PC-3 (cell line): ENCODE measurements around the gene EVPLL. TPM values are rescaled to one million over a fixed set of nuclear protein-coding genes. Genes with fewer than 3 reads are reported as not detected.

Experiments used
- ATAC-seq: fragments of 200-7000 bp; cut with Tn5 transposase; 2 replicates; pipeline ENCODE4 v1.9.1; 2020; ENCODE audit warnings: mild to moderate bottlenecking, moderate library complexity
- BruUV-seq: library from RNA; stranded (reverse); fragments of 400-500 nt; replicated peaks from 2 replicates; lab custom pipeline; 2021; lab: Mats Ljungman, UMichigan
- CTCF ChIA-PET: fragments of 300-600 bp; sonication (Branson Sonifier 250); formaldehyde crosslinking; loops from one replicate; lab custom pipeline; 2022; ENCODE audit warnings: antibody characterized with exemption; lab: Charles Lee
- POLR2A ChIA-PET: fragments of 300-600 bp; sonication (Branson Sonifier 250); formaldehyde crosslinking; loops from one replicate; lab custom pipeline; 2022; ENCODE audit warnings: antibody characterized with exemption; ENCODE audit not compliant: unreplicated experiment; lab: Charles Lee
- DNase-seq: peaks from one replicate; pipeline ENCODE4 v3.0.0-alpha.2; 2015
- H2AFZ ChIP-seq: fragments of 300-600 bp; sonication (generic); 2 replicates; pipeline ENCODE4 v1.6.0; 2016; ENCODE audit warnings: antibody characterized with exemption, low read length
- H3F3A ChIP-seq: fragments of 300-600 bp; sonication (generic); one replicate; pipeline ENCODE4 v1.6.0; 2017; ENCODE audit warnings: antibody characterized with exemption, low read length, control low read depth, mild to moderate bottlenecking; ENCODE audit not compliant: unreplicated experiment
- H3K27ac ChIP-seq: fragments of 300-600 bp; sonication (generic); 2 replicates; pipeline ENCODE4 v1.5.1; 2016; ENCODE audit warnings: mild to moderate bottlenecking, low read length
- H3K27me3 ChIP-seq: fragments of 300-600 bp; sonication (generic); 2 replicates; pipeline ENCODE4 v1.6.1; 2016; ENCODE audit warnings: low read length, mixed read lengths
- H3K36me3 ChIP-seq: fragments of 300-600 bp; sonication (generic); 2 replicates; pipeline ENCODE4 v1.6.1; 2016; ENCODE audit warnings: low read depth, mixed run types, low read length, mixed read lengths
- H3K4me1 ChIP-seq: fragments of 300-600 bp; sonication (generic); 2 replicates; pipeline ENCODE4 v1.5.1; 2016; ENCODE audit warnings: low read length; ENCODE audit not compliant: insufficient read depth
- H3K4me2 ChIP-seq: fragments of 300-600 bp; sonication (generic); 2 replicates; pipeline ENCODE4 v1.6.0; 2016; ENCODE audit warnings: low read length
- H3K4me3 ChIP-seq: fragments of 300-600 bp; sonication (generic); 2 replicates; pipeline ENCODE4 v1.5.1; 2016; ENCODE audit warnings: mild to moderate bottlenecking, low read length, mixed read lengths
- H3K79me2 ChIP-seq: fragments of 300-600 bp; sonication (generic); 2 replicates; pipeline ENCODE4 v1.6.1; 2017; ENCODE audit warnings: low read length, mixed read lengths
- H3K9ac ChIP-seq: fragments of 300-600 bp; sonication (generic); 2 replicates; pipeline ENCODE4 v1.6.0; 2016; ENCODE audit warnings: mild to moderate bottlenecking, low read length
- H3K9me2 ChIP-seq: fragments of 300-600 bp; sonication (generic); replicated peaks from 2 replicates; pipeline ENCODE4 v1.6.1; 2016; ENCODE audit warnings: mixed run types, low read length, mixed read lengths
- H3K9me3 ChIP-seq: fragments of 300-600 bp; sonication (generic); 2 replicates; pipeline ENCODE4 v1.6.1; 2016; ENCODE audit warnings: low read length, mixed read lengths
- H4K20me1 ChIP-seq: fragments of 300-600 bp; sonication (generic); 2 replicates; pipeline ENCODE4 v1.6.1; 2016; ENCODE audit warnings: low read length, mixed read lengths
- CTCF ChIP-seq: fragments of 300-600 bp; sonication (generic); conservative IDR thresholded peaks from 2 replicates; pipeline ENCODE4 v1.5.1; 2017; ENCODE audit warnings: antibody characterized with exemption, low read depth, mild to moderate bottlenecking, low read length
- EZH2 ChIP-seq: fragments of 300-600 bp; sonication (generic); IDR thresholded peaks from one replicate; pipeline ENCODE4 v1.6.1; 2017; ENCODE audit warnings: antibody characterized with exemption, mild to moderate bottlenecking, low read length; ENCODE audit not compliant: unreplicated experiment
- EZH2phosphoT487 ChIP-seq: fragments of 300-600 bp; sonication (generic); IDR thresholded peaks from 2 replicates; pipeline ENCODE4 v1.6.1; 2018; ENCODE audit warnings: mild to moderate bottlenecking, antibody characterized with exemption, low read length, borderline replicate concordance
- intact Hi-C: fragments of 100-400 bp; cut with micrococcal nuclease; formaldehyde crosslinking; loops from 2 replicates; pipeline ENCODE4 v1.9.0; 2023
- total RNA-seq: library from RNA; depleted of rRNA; stranded (reverse); fragments of >200 nt; gene quantifications from 2 replicates; pipeline ENCODE4 v1.2.3, GENCODE V29; 2014

The EVPLL gene
- total RNA-seq, 1 experiment from 2014 or later = 1.3 TPM

GRCh38 chr17:18356624-18357023 lies 21.0 kb upstream of the EVPLL start:
- Histone ChIP-seq H3K4me1 (peaks cover 6% of the 10 kb centered on the region; the same call in 1 of the 2 replicates), H3K36me3 (peaks cover 16% of the 10 kb centered on the region), H4K20me1 (no peaks in the 10 kb centered on the region; the same call in 1 of the 2 replicates), H3K79me2 (peaks cover 24% of the 10 kb centered on the region), H3K27me3 (no peaks in the 10 kb centered on the region), H3K4me3 (no peak overlapping the region), H3K9me3 (no peaks in the 10 kb centered on the region), H3K9ac (no peak overlapping the region), H3F3A (no peaks in the 10 kb centered on the region), H3K9me2 (no peaks in the 10 kb centered on the region), H3K4me2 (no peak overlapping the region), H2AFZ (no peak overlapping the region), H3K27ac (no peak overlapping the region)
- CTCF ChIA-PET = no interaction called here
- DNase-seq (no peak), ATAC-seq (no peak)
- no TSS peak for BruUV-seq
- intact Hi-C loops = no loop called here
- TF ChIP-seq EZH2 = no peak
- no peak for TF ChIP-seq EZH2phosphoT487
- no peak for TF ChIP-seq CTCF
- POLR2A ChIA-PET = no interaction called here

- Histone ChIP-seq H3K79me2 (peaks cover 38% of the 10 kb centered on the region), H3K4me2 (no peak overlapping the region), H3K27me3 (no peaks in the 10 kb centered on the region), H4K20me1 (no peaks in the 10 kb centered on the region; the same call in 1 of the 2 replicates), H3K9ac (no peak overlapping the region), H3K9me2 (no peaks in the 10 kb centered on the region), H3K9me3 (no peaks in the 10 kb centered on the region), H3K4me3 (no peak overlapping the region), H3K4me1 (peaks cover 12% of the 10 kb centered on the region), H2AFZ (no peak overlapping the region), H3F3A (no peaks in the 10 kb centered on the region), H3K27ac (no peak overlapping the region), H3K36me3 (no peaks in the 10 kb centered on the region; the same call in 1 of the 2 replicates)
- no TSS peak for BruUV-seq
- intact Hi-C loops = no loop called here
- ChIA-PET POLR2A (no interaction called here), CTCF (no interaction called here)
- DNase-seq (no peak), ATAC-seq (no peak)
- TF ChIP-seq EZH2 = no peak
- TF ChIP-seq CTCF = no peak
- TF ChIP-seq EZH2phosphoT487 = no peak
Observed at GRCh38 chr17:18360518-18360917, 17.1 kb upstream of the EVPLL start.

GRCh38 chr17:18361837-18362697 lies 15.5 kb upstream of the EVPLL start:
- peak overlapping the region; percentile 69 for H3K9ac ChIP-seq
- POLR2A ChIA-PET = no interaction called here
- BruUV-seq = no TSS peak

More at GRCh38 chr17:18361837-18362697, 15.5 kb upstream of the EVPLL start:
- intact Hi-C loops = no loop called here
- H3K4me2 ChIP-seq = peak overlapping the region; percentile 83
- CTCF ChIA-PET = no interaction called here
- no peaks in the 10 kb centered on the region for H3K36me3 ChIP-seq
- peaks cover 12% of the 10 kb centered on the region for H3K4me1 ChIP-seq
- no peaks in the 10 kb centered on the region; the same call in 1 of the 2 replicates for H4K20me1 ChIP-seq
- no peaks in the 10 kb centered on the region for H3K9me2 ChIP-seq
- H3F3A ChIP-seq = no peaks in the 10 kb centered on the region
- peak overlapping the region; percentile 84 for H3K4me3 ChIP-seq
- peaks cover 38% of the 10 kb centered on the region for H3K79me2 ChIP-seq
- no peaks in the 10 kb centered on the region for H3K9me3 ChIP-seq
- no peak for TF ChIP-seq CTCF
- TF ChIP-seq EZH2phosphoT487 = no peak
- TF ChIP-seq EZH2 = no peak
- DNase-seq = no peak
- ATAC-seq = no peak
- H3K27me3 ChIP-seq = no peaks in the 10 kb centered on the region
- H3K27ac ChIP-seq = no peak overlapping the region
- H2AFZ ChIP-seq = peak overlapping the region; percentile 80
